RWPE2 (cell line): ENCODE measurements around the gene AP2M1.
"Not testable (repeated sequence)": the region's sequence is repeated elsewhere in the genome, so short reads cannot be mapped to it uniquely, and the experiment has no call there.

ENCODE experiments used
- ATAC-seq: fragments of 200-7000 bp; cut with Tn5 transposase; 3 replicates; pipeline ENCODE4 v1.9.1; 2021; ENCODE audit warnings: low read depth
- DNase-seq: peaks from one replicate; pipeline ENCODE4 v3.0.0-alpha.2; 2020; ENCODE audit warnings: low spot score
- H3K27ac ChIP-seq: fragments of 450-650 bp; 2 replicates; pipeline ENCODE4 v1.5.1; 2017; ENCODE audit warnings: mild to moderate bottlenecking; ENCODE audit not compliant: poor library complexity, severe bottlenecking
- H3K27me3 ChIP-seq: fragments of 250-450 bp; sonication (Bioruptor Pico); 2 replicates; pipeline ENCODE4 v1.5.1; 2021; ENCODE audit warnings: mild to moderate bottlenecking, moderate library complexity; ENCODE audit not compliant: insufficient read depth, poor library complexity, severe bottlenecking
- H3K36me3 ChIP-seq: fragments of 250-450 bp; sonication (Bioruptor Pico); 2 replicates; pipeline ENCODE4 v1.5.1; 2020; ENCODE audit warnings: low read depth, mild to moderate bottlenecking, moderate library complexity
- H3K4me1 ChIP-seq: fragments of 250-450 bp; sonication (Bioruptor Pico); 2 replicates; pipeline ENCODE4 v1.5.1; 2021; ENCODE audit warnings: mild to moderate bottlenecking, moderate library complexity; ENCODE audit not compliant: insufficient read depth, poor library complexity, severe bottlenecking
- H3K4me3 ChIP-seq: fragments of 250-450 bp; sonication (Bioruptor Pico); 2 replicates; pipeline ENCODE4 v1.5.1; 2021; ENCODE audit warnings: mild to moderate bottlenecking, moderate library complexity; ENCODE audit not compliant: severe bottlenecking
- H3K9me3 ChIP-seq: fragments of 250-450 bp; sonication (Bioruptor Pico); 2 replicates; pipeline ENCODE4 v1.5.1; 2021; ENCODE audit warnings: mild to moderate bottlenecking, moderate library complexity; ENCODE audit not compliant: severe bottlenecking
- TF ChIP-seq, protein P1 (sequence below): fragments of 450-650 bp; IDR thresholded peaks from one replicate; pipeline ENCODE4 v1.5.1; 2017; ENCODE audit warnings: mild to moderate bottlenecking, moderate library complexity; ENCODE audit not compliant: poor library complexity, severe bottlenecking

AP2M1 gene

DNA sequence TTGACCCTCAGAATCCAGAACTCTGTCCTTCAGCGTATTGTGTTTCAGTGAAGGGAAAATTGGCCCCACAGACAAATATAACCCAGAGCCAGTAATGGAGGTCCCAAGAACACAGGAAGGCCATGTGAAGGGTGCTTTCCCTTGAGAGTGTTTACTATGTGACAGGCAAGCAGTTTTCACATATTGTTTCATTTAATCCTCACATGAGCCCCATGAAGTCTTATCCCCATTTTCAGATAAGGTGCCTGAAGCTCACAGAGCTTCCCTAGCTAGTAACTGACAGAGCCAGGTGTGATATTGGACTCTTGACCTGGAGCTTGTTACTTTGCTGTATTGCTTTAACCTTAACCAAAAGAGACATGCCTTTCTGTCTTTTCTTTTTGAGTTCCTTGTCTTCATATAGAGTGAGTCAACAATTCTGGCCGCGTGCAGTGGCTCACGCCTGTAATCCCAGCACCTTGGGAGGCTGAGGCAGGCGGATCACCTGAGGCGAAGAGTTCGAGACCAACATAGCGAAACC lies 28.8 kb upstream of the AP2M1 start:
- no peaks in the 10 kb centered on the region for H3K4me1 ChIP-seq
- TF ChIP-seq, protein P1, sequence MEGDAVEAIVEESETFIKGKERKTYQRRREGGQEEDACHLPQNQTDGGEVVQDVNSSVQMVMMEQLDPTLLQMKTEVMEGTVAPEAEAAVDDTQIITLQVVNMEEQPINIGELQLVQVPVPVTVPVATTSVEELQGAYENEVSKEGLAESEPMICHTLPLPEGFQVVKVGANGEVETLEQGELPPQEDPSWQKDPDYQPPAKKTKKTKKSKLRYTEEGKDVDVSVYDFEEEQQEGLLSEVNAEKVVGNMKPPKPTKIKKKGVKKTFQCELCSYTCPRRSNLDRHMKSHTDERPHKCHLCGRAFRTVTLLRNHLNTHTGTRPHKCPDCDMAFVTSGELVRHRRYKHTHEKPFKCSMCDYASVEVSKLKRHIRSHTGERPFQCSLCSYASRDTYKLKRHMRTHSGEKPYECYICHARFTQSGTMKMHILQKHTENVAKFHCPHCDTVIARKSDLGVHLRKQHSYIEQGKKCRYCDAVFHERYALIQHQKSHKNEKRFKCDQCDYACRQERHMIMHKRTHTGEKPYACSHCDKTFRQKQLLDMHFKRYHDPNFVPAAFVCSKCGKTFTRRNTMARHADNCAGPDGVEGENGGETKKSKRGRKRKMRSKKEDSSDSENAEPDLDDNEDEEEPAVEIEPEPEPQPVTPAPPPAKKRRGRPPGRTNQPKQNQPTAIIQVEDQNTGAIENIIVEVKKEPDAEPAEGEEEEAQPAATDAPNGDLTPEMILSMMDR: no peak
- peaks cover 45% of the 10 kb centered on the region for H3K36me3 ChIP-seq
- H3K4me3 ChIP-seq: no peak overlapping the region
- H3K27me3 ChIP-seq: no peaks in the 10 kb centered on the region
- ATAC-seq (no peak), DNase-seq (no peak)
- H3K9me3 ChIP-seq: no peaks in the 10 kb centered on the region
- H3K27ac ChIP-seq: no peak overlapping the region

DNA sequence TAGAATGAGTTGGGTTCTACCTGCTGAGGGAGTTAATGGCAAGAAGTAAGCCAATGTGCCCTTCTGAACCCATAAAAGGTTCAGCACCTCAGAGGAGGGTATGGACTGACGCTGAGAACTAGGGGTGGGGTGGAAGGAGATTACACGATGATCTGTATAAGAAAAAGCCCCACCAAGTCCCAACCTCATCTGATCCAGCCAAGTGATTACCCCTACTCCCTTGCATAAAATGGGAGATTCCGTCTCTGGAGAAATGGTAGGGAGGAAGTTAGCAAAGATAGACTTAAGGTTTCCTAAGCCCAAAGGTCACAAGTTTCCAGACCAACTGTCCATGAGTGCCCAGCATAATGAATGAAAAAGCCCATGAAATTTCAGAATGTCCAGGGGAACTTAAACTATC lies 26.6 kb upstream of the AP2M1 start:
- Histone ChIP-seq H3K27me3 (no peaks in the 10 kb centered on the region), H3K36me3 (peaks cover 22% of the 10 kb centered on the region), H3K9me3 (no peaks in the 10 kb centered on the region), H3K4me3 (no peak overlapping the region), H3K4me1 (no peaks in the 10 kb centered on the region), H3K27ac (no peak overlapping the region)
- ATAC-seq: no peak
- TF ChIP-seq, protein P1: no peak
- no peak for DNase-seq

DNA sequence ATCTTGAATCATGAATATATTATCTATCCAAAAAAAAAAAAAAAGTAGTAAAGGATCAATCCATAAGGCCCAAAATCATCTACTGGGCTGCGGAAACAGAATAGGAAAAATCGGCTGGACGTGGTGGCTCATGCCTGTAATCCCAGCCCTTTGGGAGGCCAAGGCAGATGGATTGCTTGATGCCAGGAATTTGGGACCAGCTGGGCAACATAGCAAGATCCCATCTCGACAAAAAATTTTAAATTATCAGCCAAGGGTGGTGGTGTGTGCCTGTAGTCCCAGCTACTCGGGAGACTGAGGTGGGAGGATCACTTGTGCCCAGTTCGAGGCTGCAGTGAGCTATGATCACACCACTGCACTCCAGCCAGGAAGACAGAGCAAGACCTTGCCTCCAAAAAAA lies 25.5 kb upstream of the AP2M1 start:
- peaks cover 12% of the 10 kb centered on the region for H3K36me3 ChIP-seq
- H3K27me3 ChIP-seq: no peaks in the 10 kb centered on the region
- no peak overlapping the region for H3K4me3 ChIP-seq
- no peak for ATAC-seq
- TF ChIP-seq, protein P1: no peak
- no peak for DNase-seq
- peaks cover 3% of the 10 kb centered on the region for H3K4me1 ChIP-seq
- no peaks in the 10 kb centered on the region for H3K9me3 ChIP-seq
- no peak overlapping the region for H3K27ac ChIP-seq

DNA sequence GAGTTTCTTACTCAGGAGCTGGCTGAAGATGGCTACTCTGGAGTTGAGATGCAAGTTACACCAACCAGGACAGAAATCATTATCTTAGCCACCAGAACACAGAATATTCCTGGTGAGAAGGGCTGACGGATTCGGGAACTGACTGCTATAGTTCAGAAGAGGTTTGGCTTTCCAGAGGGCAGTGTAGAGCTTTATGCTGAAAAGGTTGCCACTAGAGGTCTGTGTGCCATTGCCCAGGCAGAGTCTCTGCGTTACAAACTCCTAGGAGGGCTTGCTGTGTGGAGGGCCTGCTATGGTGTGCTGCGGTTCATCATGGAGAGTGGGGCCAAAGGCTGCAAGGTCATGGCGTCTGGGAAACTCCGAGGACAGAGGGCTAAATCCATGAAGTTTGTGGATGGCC lies 24.9 kb upstream of the AP2M1 start:
- ATAC-seq: 0 out of 3 replicates have a peak, but pooled peaks have one; percentile 5

DNA sequence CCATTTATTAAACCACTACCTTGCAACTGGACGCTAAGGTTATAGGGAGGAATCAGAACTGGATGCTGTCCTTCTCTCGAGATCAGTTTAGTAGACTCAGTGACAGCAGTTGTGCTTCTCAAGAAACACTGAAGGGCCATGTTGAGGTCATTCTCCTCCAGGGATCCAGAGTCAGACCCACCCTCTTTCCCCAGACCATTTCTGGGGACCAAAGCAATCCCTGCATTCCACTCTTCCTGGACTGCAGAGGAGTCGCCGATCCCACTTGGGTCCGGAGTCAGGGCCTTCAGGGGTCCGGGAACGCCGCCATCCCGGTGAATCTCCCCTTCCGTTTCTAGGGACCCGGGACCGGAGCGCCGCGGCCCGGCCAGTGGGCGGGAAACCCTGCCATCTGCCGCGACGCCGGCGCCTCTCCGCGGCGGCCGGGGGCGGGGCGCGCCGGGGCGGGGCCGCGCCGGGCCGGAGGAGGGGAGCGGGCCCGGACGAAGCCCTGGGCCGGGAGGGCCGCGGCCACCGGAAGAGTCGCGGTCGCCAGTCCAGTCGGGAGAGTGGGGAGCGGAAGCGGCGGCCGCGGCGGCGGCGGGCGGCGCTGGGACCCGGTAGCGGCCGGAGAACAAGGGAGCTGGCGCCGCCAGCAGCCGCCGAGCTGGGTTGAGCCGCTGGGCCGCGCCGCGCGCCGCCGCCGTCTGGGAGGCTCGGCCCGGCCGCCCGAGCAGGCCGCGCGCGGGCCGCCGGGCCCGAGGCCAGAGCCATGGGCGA lies 19.6 kb upstream of the AP2M1 start, which contains the start of gene DVL3:
Gene DVL3, plus strand, starts transcription at position 493 of the 759 bp plus-strand sequence. Its CDS starts 259 bp downstream, at position 752.
- H3K4me1 ChIP-seq: peaks cover 15% of the 10 kb centered on the region
- ATAC-seq (peak; percentile 65), DNase-seq (no peak)
- H3K9me3 ChIP-seq: no peaks in the 10 kb centered on the region
- H3K27ac ChIP-seq: peak within 1 kb of the TSS; percentile 78
- no peaks in the 10 kb centered on the region for H3K27me3 ChIP-seq
- no peaks in the 10 kb centered on the region for H3K36me3 ChIP-seq
- TF ChIP-seq, protein P1: no peak
- peak within 1 kb of the TSS; percentile 81 for H3K4me3 ChIP-seq

More for the DNA sequence above, 24.9 kb upstream of the AP2M1 start:
- H3K4me3 ChIP-seq, H3K36me3 ChIP-seq, DNase-seq, H3K27me3 ChIP-seq, H3K9me3 ChIP-seq, H3K27ac ChIP-seq, H3K4me1 ChIP-seq: not testable (repeated sequence)
